ENCODE measurements around the gene GPRC5C.

The GPRC5C gene

DNA sequence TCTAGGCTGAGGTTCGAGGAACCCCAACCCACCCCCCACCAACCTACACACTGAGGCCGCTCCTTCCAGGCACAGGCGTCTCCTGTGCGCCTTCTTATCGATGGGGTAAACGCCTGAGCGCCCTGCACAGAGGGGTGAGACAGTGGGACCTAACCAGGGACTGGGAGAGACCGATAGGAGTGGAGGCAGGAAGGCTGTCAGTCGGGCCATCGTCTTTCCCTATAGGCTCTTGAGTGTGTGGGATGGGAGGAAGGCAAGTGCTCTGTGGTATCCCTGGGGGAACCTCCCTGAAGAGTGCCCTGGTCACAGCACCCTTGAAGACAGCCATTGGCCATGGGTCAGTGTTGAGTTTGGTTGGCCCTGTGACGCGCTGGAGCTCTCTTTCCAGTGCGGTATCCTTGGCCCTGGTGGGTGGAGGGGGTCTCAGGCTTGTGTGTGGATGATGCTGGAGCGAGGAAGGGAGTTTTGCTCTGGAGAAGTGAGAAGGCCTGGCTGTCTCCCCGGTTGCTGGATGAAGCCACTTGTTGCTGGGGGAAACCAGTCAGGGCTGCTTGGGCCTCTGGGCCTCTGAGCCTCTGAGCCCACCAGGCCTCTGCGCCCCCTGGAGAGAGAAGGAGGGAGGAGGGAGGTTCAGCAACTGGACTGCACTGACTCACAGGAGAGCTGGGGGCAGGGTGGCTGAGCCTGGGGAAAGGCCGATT is 1.7 kb downstream of the GPRC5C start:
- no peak for DNase-seq

DNA sequence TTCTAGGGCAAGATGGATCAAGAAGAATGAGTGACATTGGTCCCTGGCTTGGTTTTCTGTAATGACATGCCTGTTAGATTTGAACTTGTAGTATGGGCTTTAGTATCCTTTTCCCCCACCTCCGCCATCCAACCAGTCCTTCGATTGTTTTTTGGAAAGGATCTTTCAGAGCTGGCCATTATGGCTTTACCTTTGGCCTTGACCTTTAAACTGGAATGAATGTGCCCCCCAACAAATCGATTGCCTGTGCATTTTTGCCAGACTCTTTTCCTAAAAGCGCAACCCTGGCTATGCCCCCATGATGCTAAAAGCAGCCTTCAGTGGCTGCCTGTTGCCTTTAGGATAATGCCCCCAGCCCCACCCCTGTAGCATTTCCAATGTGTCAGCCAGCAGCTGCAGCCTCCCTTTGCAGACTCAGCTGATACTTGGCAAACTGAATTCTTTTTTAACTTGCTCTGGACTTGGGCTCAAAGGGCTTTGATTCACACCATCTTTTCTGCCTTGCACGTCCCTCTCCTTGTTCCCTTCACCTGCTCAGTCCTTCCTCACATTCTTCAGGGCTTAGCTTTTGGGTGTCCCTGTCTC is 4.0 kb downstream of the GPRC5C start:
- DNase-seq, result no peak

DNA sequence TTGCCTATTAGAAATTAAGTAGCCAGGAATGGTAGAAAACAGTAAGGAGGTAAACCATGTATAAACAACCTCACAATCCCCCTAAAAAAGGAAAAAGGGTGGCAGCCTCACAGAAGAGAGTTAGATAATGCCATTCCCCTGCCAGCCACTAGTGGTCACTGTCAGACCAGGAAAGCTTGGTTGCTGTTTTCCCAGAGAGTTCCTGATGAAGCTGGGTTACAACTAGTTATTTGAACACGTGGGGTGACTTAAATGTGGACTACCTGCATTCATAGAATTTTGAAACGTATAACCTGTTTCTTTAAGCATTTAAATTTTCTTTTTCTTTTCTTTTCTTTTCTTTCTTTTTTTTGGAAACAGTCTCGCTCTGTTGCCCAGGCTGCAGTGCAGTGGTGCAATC is 5.8 kb downstream of the GPRC5C start:
- DNase-seq, result peak; percentile 22 to 27

DNA sequence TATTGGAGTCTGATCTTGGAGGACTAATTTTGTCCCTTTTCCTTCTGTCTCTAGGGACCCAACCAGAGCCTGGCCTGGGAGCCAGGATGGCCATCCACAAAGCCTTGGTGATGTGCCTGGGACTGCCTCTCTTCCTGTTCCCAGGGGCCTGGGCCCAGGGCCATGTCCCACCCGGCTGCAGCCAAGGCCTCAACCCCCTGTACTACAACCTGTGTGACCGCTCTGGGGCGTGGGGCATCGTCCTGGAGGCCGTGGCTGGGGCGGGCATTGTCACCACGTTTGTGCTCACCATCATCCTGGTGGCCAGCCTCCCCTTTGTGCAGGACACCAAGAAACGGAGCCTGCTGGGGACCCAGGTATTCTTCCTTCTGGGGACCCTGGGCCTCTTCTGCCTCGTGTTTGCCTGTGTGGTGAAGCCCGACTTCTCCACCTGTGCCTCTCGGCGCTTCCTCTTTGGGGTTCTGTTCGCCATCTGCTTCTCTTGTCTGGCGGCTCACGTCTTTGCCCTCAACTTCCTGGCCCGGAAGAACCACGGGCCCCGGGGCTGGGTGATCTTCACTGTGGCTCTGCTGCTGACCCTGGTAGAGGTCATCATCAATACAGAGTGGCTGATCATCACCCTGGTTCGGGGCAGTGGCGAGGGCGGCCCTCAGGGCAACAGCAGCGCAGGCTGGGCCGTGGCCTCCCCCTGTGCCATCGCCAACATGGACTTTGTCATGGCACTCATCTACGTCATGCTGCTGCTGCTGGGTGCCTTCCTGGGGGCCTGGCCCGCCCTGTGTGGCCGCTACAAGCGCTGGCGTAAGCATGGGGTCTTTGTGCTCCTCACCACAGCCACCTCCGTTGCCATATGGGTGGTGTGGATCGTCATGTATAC is 8.0 kb downstream of the GPRC5C start:
- DNase-seq, result no peak

DNA sequence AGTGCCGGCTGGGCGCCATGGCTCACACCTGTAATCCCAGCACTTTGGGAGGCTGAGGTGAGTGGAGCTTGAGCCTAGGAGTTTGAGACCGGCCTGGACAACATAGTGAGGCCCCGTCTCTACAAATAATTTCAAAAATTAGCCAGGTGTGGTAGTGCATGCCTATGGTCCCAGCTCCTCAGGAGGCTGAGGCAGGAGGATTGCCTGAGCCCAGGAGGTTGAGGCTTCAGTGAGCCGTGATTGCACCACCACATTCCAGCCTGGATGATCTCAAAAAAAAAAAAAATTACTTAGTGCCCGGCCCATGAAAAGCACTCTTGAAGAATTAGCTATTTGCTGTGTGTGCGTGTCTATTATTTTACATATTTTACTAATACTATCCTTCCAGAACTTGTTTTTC is 9.6 kb downstream of the GPRC5C start:
- no peak for DNase-seq

DNA sequence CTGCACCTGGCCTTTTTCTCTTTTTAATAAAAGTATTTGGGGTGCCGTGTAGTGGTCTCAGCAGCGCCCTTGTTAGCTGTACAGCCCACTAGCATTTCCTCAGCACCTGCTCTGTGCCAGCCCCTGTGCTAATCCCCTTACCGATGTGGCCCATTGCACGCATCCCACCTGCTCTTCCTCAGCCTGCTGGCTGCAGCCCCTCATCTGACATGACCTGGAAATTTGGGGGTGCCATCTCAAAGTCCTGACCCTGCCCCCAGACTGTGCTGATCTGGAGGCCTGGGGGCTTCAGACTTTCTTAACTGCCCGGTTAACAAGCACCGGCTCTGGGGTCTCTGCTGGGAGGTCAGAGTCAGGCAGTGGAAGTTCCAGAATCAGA is 10.4 kb downstream of the GPRC5C start:
- no peak for DNase-seq

DNA sequence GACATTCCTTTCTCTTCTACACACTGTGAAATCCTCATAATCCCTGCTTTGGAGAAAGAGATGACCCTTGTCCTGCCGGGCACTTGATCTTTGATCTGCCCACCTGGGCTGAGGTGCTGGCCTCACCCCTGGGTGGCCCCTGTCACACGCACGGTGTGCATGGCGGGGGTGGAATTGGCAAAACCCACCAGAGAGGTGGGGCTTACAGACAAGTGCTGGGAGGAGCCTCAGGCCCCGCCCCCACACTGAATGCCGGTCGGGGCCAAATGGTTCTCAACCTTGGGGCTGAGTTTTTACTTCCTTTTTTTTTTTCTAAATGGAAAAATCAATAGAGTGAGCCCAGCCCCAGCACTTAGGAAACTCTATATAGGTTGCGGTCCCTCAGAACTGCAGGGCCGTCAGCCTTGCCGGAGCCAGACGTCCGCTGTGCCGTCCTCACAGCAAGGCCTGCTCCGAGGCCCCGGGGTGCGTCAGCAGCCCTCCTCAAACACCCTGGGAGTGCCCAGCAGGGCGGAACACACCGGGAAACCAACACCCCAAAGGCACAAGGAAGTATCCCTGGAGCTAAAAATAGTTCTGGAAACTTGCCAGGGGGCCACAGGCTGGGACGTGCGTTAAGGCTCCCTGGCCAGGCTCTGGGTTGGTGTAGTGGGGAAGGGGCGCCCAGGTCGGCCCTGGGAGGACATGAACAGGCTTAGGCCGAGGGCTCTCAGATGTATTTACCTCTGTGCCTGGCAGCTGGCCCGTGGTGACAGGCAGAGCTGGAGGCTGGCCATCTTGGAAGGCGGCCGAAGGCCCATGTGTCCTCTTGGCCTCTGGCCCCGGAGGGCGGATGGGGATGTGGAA is 11.0 kb downstream of the GPRC5C start:
- peak; percentile 29 to 67 for DNase-seq

DNA sequence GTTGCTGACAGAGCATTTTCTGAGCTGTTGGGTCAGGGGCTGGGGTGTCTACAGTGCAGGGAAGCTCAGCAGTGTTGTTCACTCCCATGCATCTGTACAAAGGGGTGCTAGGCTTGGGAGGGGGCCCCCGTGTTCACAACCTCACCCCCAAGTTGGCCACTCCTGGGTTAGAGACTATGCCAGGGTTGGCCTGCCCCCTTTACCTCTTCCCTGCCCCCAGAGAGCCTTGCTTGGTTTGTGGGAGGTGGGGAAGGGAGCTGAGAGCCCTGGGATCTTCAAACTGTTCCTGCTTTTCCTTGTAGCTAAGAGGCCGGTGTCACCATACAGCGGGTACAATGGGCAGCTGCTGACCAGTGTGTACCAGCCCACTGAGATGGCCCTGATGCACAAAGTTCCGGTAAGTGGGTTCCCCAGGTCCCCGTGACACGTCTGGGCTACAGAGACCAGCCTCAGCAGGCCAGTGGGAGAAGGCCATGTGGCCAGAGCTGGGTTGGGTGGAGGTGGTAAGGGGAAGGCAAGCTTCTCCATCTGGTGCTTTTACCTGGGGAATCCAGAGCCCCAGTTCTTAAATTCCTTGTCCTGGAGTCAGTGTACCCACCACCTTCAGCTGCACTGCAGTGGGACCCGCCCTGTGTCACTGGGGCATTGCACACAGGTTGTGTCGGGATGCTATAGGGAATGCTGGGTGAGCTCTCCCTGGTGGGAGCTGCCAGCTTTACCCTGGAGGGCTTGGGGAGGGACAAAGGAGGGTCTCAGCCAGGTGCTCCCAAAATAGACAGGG is 11.8 kb downstream of the GPRC5C start:
- DNase-seq, result no peak

DNA sequence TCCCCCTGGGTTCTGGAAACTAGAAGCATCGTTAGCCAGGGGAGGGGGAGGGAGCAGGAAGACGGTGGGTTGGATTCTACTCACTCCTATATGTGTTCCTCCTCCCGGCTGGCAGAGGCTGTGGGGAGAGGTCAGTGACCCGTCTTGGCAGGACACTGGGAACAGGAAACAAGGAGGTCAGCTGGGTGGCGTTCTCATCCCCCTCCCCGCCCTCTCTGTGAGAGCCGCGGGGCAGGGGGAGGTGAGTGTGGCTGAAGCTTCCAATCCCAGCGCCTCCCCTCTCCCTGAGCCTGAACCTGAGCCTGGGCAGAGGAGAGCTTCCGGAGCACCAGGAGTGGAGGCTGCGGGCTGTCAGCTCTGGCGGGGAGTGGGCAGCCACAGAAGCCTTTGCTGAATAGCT is 12.5 kb downstream of the GPRC5C start:
- DNase-seq, result no peak

DNA sequence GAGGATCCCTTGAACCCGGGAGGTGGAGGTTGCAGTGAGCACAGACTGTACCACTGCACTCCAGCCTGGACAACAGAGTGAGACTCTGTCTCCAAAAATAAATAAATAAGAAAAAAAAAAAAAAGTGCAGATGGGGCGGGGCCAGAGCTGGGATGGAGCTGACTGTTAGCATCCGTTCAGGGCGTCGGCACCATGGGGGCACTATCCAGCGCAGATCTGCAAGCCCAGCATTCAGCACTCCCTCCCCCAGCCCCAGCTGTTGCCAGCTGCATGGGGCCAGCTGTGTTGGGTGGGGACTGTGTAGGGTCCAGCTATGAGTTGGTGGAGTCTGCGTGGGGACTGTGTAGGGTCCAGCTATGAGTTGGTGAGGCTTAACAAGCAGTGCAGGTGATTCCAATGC is 13.3 kb downstream of the GPRC5C start:
- no peak for DNase-seq

DNA sequence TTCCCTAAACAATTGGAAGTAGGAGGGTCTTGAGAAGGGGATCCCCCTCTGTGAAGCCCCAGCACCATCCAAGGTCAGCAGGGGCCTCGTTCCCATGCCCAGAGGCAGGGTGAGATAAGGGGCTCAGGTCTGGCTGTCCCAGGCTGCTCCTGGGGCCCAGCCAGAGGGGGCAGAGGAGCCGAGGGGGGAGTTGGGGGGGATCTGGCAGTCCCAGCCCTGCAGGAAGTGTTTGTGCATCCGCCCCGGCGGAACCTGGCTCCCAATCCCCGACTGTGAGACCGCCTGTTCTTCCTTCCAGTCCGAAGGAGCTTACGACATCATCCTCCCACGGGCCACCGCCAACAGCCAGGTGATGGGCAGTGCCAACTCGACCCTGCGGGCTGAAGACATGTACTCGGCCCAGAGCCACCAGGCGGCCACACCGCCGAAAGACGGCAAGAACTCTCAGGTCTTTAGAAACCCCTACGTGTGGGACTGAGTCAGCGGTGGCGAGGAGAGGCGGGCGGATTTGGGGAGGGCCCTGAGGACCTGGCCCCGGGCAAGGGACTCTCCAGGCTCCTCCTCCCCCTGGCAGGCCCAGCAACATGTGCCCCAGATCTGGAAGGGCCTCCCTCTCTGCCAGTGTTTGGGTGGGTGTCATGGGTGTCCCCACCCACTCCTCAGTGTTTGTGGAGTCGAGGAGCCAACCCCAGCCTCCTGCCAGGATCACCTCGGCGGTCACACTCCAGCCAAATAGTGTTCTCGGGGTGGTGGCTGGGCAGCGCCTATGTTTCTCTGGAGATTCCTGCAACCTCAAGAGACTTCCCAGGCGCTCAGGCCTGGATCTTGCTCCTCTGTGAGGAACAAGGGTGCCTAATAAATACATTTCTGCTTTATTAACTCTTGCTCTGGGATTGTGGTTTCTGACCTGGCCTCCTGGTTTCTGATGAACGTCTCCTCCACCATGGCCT is 14.9 kb downstream of the GPRC5C start:
- DNase-seq, result peak in 1 of 2 donors; percentile 39

DNA sequence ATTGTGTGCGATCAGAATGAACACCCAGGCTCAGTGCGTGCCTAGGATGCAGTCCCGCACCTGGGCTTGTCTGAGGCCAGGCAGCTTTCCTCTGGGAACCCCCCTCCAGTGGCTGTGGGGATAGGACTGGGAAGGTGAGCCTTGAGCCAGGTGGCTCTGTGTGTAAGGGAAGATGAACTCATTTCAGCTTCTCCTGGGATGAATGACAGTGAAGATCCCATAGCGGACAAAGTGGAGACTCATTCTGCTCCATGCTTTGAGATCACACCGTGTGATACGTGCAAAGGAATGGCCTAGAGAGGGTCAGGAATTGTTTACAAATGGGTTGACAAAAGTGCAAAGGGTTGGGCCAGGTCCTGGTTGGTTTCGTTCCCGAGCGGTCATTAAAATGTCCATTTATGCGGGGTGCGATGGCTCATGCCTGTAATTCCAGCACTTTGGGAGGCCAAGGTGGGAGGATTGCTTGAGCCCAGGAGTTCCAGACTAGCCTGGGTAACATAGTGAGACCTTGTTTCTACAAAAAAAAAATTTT is 15.8 kb downstream of the GPRC5C start:
- no peak for DNase-seq

DNA sequence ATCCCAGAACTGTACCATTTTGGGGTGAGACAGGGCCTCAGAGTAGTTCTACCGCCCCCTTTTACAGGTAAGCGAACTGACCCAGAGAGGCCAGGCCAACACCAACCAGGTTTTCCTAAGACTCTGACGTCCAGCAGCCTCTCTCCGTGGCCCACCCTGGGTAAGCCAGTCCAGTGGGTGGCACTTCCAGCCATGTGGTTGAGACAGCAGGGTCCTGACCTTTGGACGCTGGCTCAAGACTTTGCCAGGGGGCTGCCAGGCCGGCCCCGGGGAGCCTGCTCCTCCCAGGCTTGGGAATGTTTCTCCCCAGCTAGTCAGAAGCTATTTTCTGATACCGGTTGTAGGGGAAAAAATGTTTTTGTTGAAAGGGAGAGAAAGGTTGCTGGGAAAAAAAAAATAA is 16.9 kb downstream of the GPRC5C start:
- DNase-seq, result no peak

DNA sequence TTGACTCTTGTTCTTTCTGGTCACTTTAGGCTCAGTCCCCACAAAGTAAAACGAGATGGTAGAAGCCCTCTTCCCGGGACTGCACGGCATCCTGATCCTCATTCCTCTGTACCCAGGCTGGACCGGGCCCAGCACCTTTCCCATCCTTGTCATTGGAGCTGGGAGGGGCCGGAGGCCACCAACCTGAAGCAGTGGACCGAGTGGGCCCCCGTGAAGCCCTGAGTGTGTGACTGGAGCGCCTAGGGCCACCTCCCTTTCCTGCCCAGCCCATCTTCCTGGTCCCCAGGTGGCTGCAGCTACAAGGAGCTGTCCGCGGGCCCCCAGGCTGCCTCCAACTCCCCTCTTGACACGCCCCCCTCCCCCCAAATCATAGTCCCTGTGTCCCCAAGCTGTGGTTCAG is 17.4 kb downstream of the GPRC5C start:
- DNase-seq, result no peak

DNA sequence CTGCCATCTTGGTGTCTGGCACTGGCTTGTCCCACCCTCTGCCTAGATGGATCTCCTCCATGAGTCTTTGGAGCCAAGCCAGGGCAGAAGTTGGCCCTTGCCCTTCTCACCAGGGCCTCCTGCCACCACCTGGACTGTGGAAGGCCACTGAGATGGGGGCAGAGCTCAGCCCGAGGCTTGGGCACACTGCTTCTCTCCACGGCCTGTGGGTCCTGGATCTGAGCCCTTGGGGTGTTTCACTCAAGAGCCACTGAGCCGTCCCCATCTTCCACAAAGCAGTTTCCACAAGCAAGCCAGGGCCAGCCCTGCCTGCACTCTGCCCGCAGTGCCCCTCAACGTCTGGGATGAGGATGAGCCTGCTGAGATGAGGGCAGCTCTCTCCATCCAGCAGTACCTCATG is 17.9 kb downstream of the GPRC5C start:
- no peak for DNase-seq

DNA sequence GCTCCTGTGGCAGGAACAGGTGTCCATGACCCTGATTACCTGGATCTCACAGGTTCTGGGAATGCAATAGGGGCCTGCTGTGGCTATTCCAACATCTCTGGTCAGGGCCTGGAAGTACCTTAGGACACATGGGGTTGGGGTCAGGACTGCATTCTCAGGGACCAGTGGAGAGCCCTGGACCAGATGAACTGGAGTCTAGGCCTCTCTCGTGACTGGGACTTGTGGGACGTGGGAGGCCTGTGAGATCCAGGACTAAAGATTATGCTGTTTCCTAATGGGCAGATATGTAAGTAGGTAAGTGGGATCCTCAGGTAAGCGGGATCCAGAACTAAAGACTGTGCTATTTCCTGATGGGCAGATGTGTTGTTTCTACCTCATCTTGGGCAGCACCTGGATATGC is 18.3 kb downstream of the GPRC5C start:
- no peak for DNase-seq

DNA sequence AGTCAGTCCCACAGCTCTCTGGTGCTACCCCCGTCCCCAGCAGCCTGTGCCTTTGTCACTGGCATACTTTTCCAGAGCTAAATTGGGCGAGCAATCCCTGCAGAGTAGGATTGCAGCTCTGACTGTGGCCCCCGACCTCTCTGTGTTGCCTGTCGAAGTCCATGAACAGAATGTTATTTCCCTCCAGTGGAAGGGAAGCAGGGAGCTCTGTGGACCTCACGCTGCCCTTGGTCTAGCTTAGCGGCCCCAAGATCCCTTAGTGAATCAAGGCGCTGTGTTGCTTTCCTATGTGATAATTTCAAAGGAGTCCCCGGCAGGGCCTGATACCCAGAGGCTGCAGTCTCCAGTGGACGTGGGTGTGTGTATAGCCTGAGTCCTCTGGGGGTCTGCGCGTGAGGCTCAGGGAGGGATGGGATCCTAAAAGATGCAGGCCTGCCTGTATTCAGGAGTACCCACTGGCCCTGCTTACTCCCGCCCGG is 19.1 kb downstream of the GPRC5C start:
- DNase-seq, result no peak

DNA sequence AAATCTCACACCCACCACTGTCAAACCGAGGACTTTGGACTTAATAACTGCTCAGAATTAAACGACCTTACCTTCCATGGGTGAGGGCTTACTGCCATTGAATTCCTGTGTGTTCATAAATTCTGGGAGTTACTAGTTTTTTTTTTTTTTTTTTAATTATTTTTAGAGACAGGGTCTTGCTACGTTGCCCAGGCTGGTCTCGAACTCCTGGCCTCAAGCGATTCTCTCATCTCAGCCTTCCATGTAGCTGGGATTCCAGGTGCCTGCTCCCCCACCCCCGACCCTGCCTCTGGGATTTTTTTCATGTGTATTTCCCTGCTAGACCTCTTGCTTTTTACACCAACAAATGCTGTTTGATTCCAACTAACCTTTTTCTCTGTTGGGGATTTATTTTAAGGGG is 19.7 kb downstream of the GPRC5C start:
- no peak for DNase-seq

DNA sequence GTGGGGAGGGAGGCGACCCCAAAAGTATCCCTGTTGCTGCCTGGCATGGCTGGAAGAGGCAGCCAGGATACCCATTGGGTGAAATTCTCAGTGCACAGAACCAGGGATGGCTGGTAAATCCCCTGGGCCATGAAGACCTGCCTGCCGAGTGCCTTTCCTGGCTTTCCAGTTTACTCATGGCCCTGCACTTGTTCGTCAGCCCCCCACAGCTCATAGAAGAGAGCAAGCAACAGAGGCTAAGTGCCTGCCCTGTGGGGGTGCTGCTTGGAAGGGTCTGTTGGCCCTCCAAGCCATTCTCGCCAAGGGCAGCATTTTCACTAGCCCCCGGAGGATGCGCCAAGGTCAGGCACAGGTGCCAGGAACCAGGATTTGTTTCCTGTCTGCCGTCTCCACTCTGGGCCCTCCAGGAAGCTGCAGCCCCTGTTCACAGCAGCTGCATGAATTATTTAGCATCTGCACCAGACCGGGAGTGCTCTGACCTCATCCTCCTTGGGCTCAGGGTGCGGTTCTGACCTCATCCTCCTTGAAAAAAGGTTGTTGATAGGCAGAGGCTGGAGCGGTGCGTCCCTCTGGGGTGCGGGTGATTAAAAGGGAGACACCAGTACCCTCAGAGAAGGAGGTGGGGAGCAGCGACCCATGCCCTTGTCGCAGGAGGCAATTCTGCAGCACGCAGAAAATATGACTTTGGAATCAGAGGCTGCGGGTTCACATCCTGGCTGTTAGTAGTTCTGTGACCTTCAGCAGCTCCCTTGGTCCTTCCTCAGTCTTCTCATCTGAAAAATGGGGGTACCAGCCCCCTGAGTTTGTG is 20.3 kb downstream of the GPRC5C start:
- DNase-seq, result no peak
